IMR-90 (cell line): ENCODE measurements around the gene GTSE1. TPM values are rescaled to one million over a fixed set of nuclear protein-coding genes. Genes with fewer than 3 reads are reported as not detected.

Experiments
- ATAC-seq: fragments of 200-7000 bp; cut with Tn5 transposase; 2 replicates; pipeline ENCODE4 v1.9.1; 2020; ENCODE audit warnings: low read depth, mild to moderate bottlenecking, moderate library complexity
- BruUV-seq: library from RNA; stranded (reverse); fragments of 400-500 nt; replicated peaks from 2 replicates; lab custom pipeline; 2021; lab: Mats Ljungman, UMichigan
- CTCF ChIA-PET: fragments of 300-600 bp; formaldehyde crosslinking; extraction: SDS; loops from one replicate; lab custom pipeline; 2021; ENCODE audit warnings: antibody characterized with exemption; lab: Yijun Ruan, JAX
- POLR2A ChIA-PET: fragments of 300-600 bp; sonication (Branson Sonifier 250); formaldehyde crosslinking; loops from one replicate; lab custom pipeline; 2022; ENCODE audit warnings: antibody characterized with exemption; ENCODE audit not compliant: unreplicated experiment; lab: Charles Lee
- DNase-seq: peaks from one replicate; pipeline ENCODE4 v3.0.0; 2013
- H2AFZ ChIP-seq: replicated peaks from 2 replicates; pipeline ENCODE3; 2013; ENCODE audit warnings: low read length, mild to moderate bottlenecking; ENCODE audit not compliant: poor library complexity
- H2AK5ac ChIP-seq: 2 replicates; pipeline ENCODE4 v1.6.1; 2013; ENCODE audit warnings: low read depth, low read length, inconsistent platforms
- H2AK9ac ChIP-seq: replicated peaks from 2 replicates; pipeline ENCODE3; 2013; ENCODE audit warnings: mild to moderate bottlenecking, low read depth, low read length, moderate library complexity; ENCODE audit not compliant: poor library complexity
- H2BK120ac ChIP-seq: 2 replicates; pipeline ENCODE4 v1.6.1; 2013; ENCODE audit warnings: low read depth, low read length, inconsistent platforms
- H2BK15ac ChIP-seq: 3 replicates; pipeline ENCODE4 v1.6.1; 2013; ENCODE audit warnings: low read depth, low read length, inconsistent platforms
- H2BK20ac ChIP-seq: 2 replicates; pipeline ENCODE4 v1.6.1; 2013; ENCODE audit warnings: low read depth, mild to moderate bottlenecking, inconsistent platforms, low read length, moderate library complexity
- H2BK5ac ChIP-seq: 2 replicates; pipeline ENCODE4 v1.6.1; 2013; ENCODE audit warnings: mild to moderate bottlenecking, low read depth, low read length, inconsistent platforms; ENCODE audit not compliant: poor library complexity, severe bottlenecking
- H3K14ac ChIP-seq: replicated peaks from 2 replicates; pipeline ENCODE4 v1.6.1; 2013; ENCODE audit warnings: low read depth, low read length, inconsistent platforms
- H3K18ac ChIP-seq: 2 replicates; pipeline ENCODE4 v1.6.1; 2013; ENCODE audit warnings: low read depth, low read length, control low read depth
- H3K23ac ChIP-seq: 2 replicates; pipeline ENCODE4 v1.6.1; 2013; ENCODE audit warnings: low read depth, low read length, inconsistent platforms
- H3K27ac ChIP-seq: 2 replicates; pipeline ENCODE4 v1.5.1; 2013; ENCODE audit warnings: mild to moderate bottlenecking, control low read depth, low read length; ENCODE audit not compliant: insufficient read depth
- H3K27me3 ChIP-seq: 2 replicates; pipeline ENCODE4 v1.6.1; 2013; ENCODE audit warnings: low read length; ENCODE audit not compliant: control insufficient read depth, insufficient read depth
- H3K36me3 ChIP-seq: 2 replicates; pipeline ENCODE4 v1.6.1; 2013; ENCODE audit warnings: low read length, mixed read lengths; ENCODE audit not compliant: control insufficient read depth, insufficient read depth
- H3K4ac ChIP-seq: 2 replicates; pipeline ENCODE4 v1.6.1; 2013; ENCODE audit warnings: low read depth, low read length, inconsistent platforms
- H3K4me1 ChIP-seq: 2 replicates; pipeline ENCODE4 v1.6.1; 2013; ENCODE audit warnings: low read length, mixed read lengths; ENCODE audit not compliant: control insufficient read depth, insufficient read depth
- H3K4me2 ChIP-seq: 2 replicates; pipeline ENCODE4 v1.6.1; 2013; ENCODE audit warnings: low read depth, mild to moderate bottlenecking, control low read depth, low read length, moderate library complexity
- H3K4me3 ChIP-seq: 2 replicates; pipeline ENCODE4 v1.5.1; 2013; ENCODE audit warnings: low read depth, mild to moderate bottlenecking, control low read depth, low read length, moderate library complexity; ENCODE audit not compliant: insufficient read depth
- H3K56ac ChIP-seq: 2 replicates; pipeline ENCODE4 v1.6.1; 2013; ENCODE audit warnings: low read length, inconsistent platforms; ENCODE audit not compliant: insufficient read depth; ENCODE audit errors: extremely low read depth
- H3K79me1 ChIP-seq, 2 experiments: 2 replicates each; pipeline ENCODE4 v1.6.1; 2013; ENCODE audit warnings: low read length in 2 of 2, inconsistent platforms in 1 of 2, low read depth in 1 of 2
- H3K9ac ChIP-seq: 2 replicates; pipeline ENCODE4 v1.6.1; 2013; ENCODE audit warnings: low read depth, low read length, control low read depth
- H3K9me1 ChIP-seq: 2 replicates; pipeline ENCODE4 v1.6.1; 2013; ENCODE audit warnings: low read length, inconsistent platforms; ENCODE audit not compliant: insufficient read depth
- H3K9me3 ChIP-seq: 2 replicates; pipeline ENCODE4 v1.6.1; 2013; ENCODE audit warnings: low read length; ENCODE audit not compliant: control insufficient read depth, insufficient read depth
- H4K20me1 ChIP-seq: 2 replicates; pipeline ENCODE4 v1.6.1; 2013; ENCODE audit warnings: low read length, inconsistent platforms; ENCODE audit not compliant: insufficient read depth
- H4K5ac ChIP-seq: 2 replicates; pipeline ENCODE4 v1.6.1; 2013; ENCODE audit warnings: mild to moderate bottlenecking, low read depth, low read length, control low read depth
- H4K8ac ChIP-seq, 2 experiments: 2 replicates each; pipeline ENCODE4 v1.6.1; 2013; ENCODE audit warnings: low read depth in 2 of 2, low read length in 2 of 2, control low read depth in 1 of 2, inconsistent platforms in 1 of 2
- H4K91ac ChIP-seq: 2 replicates; pipeline ENCODE4 v1.6.1; 2013; ENCODE audit warnings: low read depth, low read length, inconsistent platforms; ENCODE audit not compliant: insufficient read depth
- BHLHE40 ChIP-seq: fragments of 150-350 bp; IDR thresholded peaks from 2 replicates; pipeline ENCODE4 v1.6.1; 2016; ENCODE audit warnings: mild to moderate bottlenecking, low read depth, low read length
- CHD1 ChIP-seq: IDR thresholded peaks from 2 replicates; pipeline ENCODE4 v1.6.1; 2012; ENCODE audit warnings: low read depth, low read length, improper control_type of control experiment
- CTCF ChIP-seq: conservative IDR thresholded peaks from 2 replicates; pipeline ENCODE4 v1.5.1; 2012; ENCODE audit warnings: mild to moderate bottlenecking, low read depth, low read length, improper control_type of control experiment
- ELK1 ChIP-seq: fragments of 150-350 bp; IDR thresholded peaks from 2 replicates; pipeline ENCODE4 v1.6.1; 2016; ENCODE audit warnings: low read depth, mild to moderate bottlenecking, low read length, moderate library complexity, borderline replicate concordance
- FOS ChIP-seq: fragments of 150-350 bp; IDR thresholded peaks from 2 replicates; pipeline ENCODE4 v1.6.1; 2016; ENCODE audit warnings: low read depth, low read length
- NFE2L2 ChIP-seq: fragments of 150-350 bp; IDR thresholded peaks from 2 replicates; pipeline ENCODE4 v1.6.1; 2016; ENCODE audit warnings: low read depth, mild to moderate bottlenecking, low read length
- RFX5 ChIP-seq: IDR thresholded peaks from 2 replicates; pipeline ENCODE4 v1.8.0; 2012; ENCODE audit warnings: low read depth, mild to moderate bottlenecking, low read length, moderate library complexity
- USF2 ChIP-seq: fragments of 150-350 bp; IDR thresholded peaks from 2 replicates; pipeline ENCODE4 v1.6.1; 2017; ENCODE audit warnings: mild to moderate bottlenecking, antibody characterized with exemption, low read length, low read depth
- WGBS, 2 experiments: methylation state at CpG; one replicate each; pipeline versions ENCODE4 v1.1.5 to v1.1.7; 2013; ENCODE audit warnings: missing lambda C conversion rate in 2 of 2; ENCODE audit not compliant: insufficient read length in 1 of 2; ENCODE audit errors: extremely low coverage in 2 of 2; 5-methylcytosine and 5-hydroxymethylcytosine counted together
- dilution Hi-C: fragments of 300-500 bp; cut with HindIII; formaldehyde crosslinking; loops from one replicate; pipeline ENCODE4 v1.14.3; 2018; ENCODE audit warnings: low sequenced_read_pairs; ENCODE audit not compliant: unreplicated experiment
- in situ Hi-C: fragments of 300-500 bp; cut with MboI; formaldehyde crosslinking; loops from 3 replicates; pipeline ENCODE4 v1.14.3; 2019; ENCODE audit warnings: low sequenced_read_pairs, inconsistent platforms, mixed read lengths
- intact Hi-C: fragments of 100-400 bp; cut with micrococcal nuclease; formaldehyde crosslinking; loops from 2 replicates; pipeline ENCODE4 v1.10.0; 2022
- polyA plus RNA-seq, 3 experiments: library from polyadenylated mRNA; depleted of rRNA; stranded (reverse); fragments of >200 nt; gene quantifications; 2 replicates each; pipeline ENCODE4 v1.2.3, GENCODE V29; 2012; ENCODE audit warnings: low replicate concordance in 1 of 3
- total RNA-seq: library from RNA; depleted of rRNA; stranded (reverse); fragments of >200 nt; gene quantifications from 2 replicates; pipeline ENCODE4 v1.2.3, GENCODE V29; 2012

The GTSE1 gene
- total and polyA plus RNA-seq, 2 of the 4 experiments (the other 2 are of a cell fraction), result 5.9 to 17.1 TPM

GRCh38 chr22:46330426-46330825 lies 33.8 kb downstream of the GTSE1 start:
- no peak overlapping the region for H3K4ac ChIP-seq
- H3K18ac ChIP-seq, result no peak overlapping the region
- no peak for ATAC-seq
- H3K27me3 ChIP-seq, result no peaks in the 10 kb centered on the region
- no peak overlapping the region for H2BK120ac ChIP-seq
- H3K4me1 ChIP-seq, result no peaks in the 10 kb centered on the region
- H3K23ac ChIP-seq, result no peak overlapping the region
- H3K4me2 ChIP-seq, result no peak overlapping the region
- H2AFZ ChIP-seq, result no peak overlapping the region
- peaks cover 23% of the 10 kb centered on the region for H3K36me3 ChIP-seq
- no peaks in the 10 kb centered on the region for H4K20me1 ChIP-seq
- H3K79me1 ChIP-seq, result peaks cover 0 to 7% of the 10 kb centered on the region in 2 experiments; a peak in 2 of 4 replicates
- intact Hi-C loops, result no loop called here
- no peak overlapping the region for H3K27ac ChIP-seq
- H3K9me1 ChIP-seq, result no peaks in the 10 kb centered on the region
- POLR2A ChIA-PET, result no interaction called here
- no peak for TF ChIP-seq ELK1
- no peak for TF ChIP-seq BHLHE40
- no peak for TF ChIP-seq CHD1
- no peak for TF ChIP-seq FOS
- TF ChIP-seq CTCF, result no peak
- no peak for TF ChIP-seq RFX5
- TF ChIP-seq USF2, result no peak
- no peak for TF ChIP-seq NFE2L2
- no peak overlapping the region for H4K5ac ChIP-seq
- H3K4me3 ChIP-seq, result no peak overlapping the region
- no peak overlapping the region for H2AK5ac ChIP-seq
- no peak overlapping the region for H4K91ac ChIP-seq
- H2BK15ac ChIP-seq, result no peak overlapping the region
- H3K14ac ChIP-seq, result no peak overlapping the region
- 93% methylated on average over 3 of the region's 4 CpGs; no CpG with 5 or more reads in 1 of the 2 experiments for WGBS, 2 experiments
- in situ Hi-C loops, result no loop called here
- CTCF ChIA-PET, result no interaction called here
- no peak overlapping the region for H2BK20ac ChIP-seq
- H3K9ac ChIP-seq, result no peak overlapping the region
- no peak overlapping the region for H4K8ac ChIP-seq
- no peaks in the 10 kb centered on the region for H3K9me3 ChIP-seq
- no peak overlapping the region for H2BK5ac ChIP-seq
- no peak for DNase-seq
- dilution Hi-C loops, result no loop called here
- H3K56ac ChIP-seq, result no peak overlapping the region
- no TSS peak for BruUV-seq
- no peak overlapping the region for H2AK9ac ChIP-seq
